DOHH2 (cell line): ENCODE data around the gene PBRM1.

Source experiments
- H3F3A ChIP-seq: fragments of 200-600 bp; sonication (generic), shearing (Covaris generic); 2 replicates; pipeline ENCODE4 v1.6.0; 2016; ENCODE audit warnings: antibody characterized with exemption, mild to moderate bottlenecking; ENCODE audit not compliant: control insufficient read depth, insufficient read depth
- H3K27ac ChIP-seq: fragments of 200-600 bp; sonication (generic); 2 replicates; pipeline ENCODE4 v1.5.1; 2014; ENCODE audit warnings: low read depth, mild to moderate bottlenecking, low read length, moderate library complexity
- H3K27me3 ChIP-seq: fragments of 200-600 bp; sonication (generic); 2 replicates; pipeline ENCODE4 v1.6.1; 2014; ENCODE audit warnings: mild to moderate bottlenecking, low read length, mixed read lengths; ENCODE audit not compliant: control insufficient read depth
- H3K36me3 ChIP-seq: fragments of 200-600 bp; sonication (generic); 2 replicates; pipeline ENCODE4 v1.6.1; 2014; ENCODE audit warnings: mild to moderate bottlenecking, low read length, moderate library complexity, mixed read lengths; ENCODE audit not compliant: control insufficient read depth
- H3K4me1 ChIP-seq: fragments of 200-600 bp; sonication (generic); 2 replicates; pipeline ENCODE4 v1.6.1; 2014; ENCODE audit warnings: mild to moderate bottlenecking, low read length, mixed read lengths; ENCODE audit not compliant: control insufficient read depth
- H3K4me2 ChIP-seq: fragments of 200-600 bp; sonication (generic); 2 replicates; pipeline ENCODE4 v1.6.0; 2014; ENCODE audit warnings: mild to moderate bottlenecking, low read length, moderate library complexity
- H3K4me3 ChIP-seq: fragments of 200-600 bp; sonication (generic); 2 replicates; pipeline ENCODE4 v1.5.1; 2014; ENCODE audit warnings: mild to moderate bottlenecking, low read length, mixed read lengths
- H3K79me2 ChIP-seq: fragments of 200-600 bp; sonication (generic); 2 replicates; pipeline ENCODE4 v1.6.1; 2014; ENCODE audit warnings: mild to moderate bottlenecking, low read length, mixed read lengths; ENCODE audit not compliant: control insufficient read depth
- H3K9me2 ChIP-seq: fragments of 200-600 bp; sonication (generic); replicated peaks from 2 replicates; pipeline ENCODE4 v1.6.1; 2014; ENCODE audit warnings: mild to moderate bottlenecking, low read length, mixed read lengths; ENCODE audit not compliant: control insufficient read depth
- H3K9me3 ChIP-seq: fragments of 200-600 bp; sonication (generic); 2 replicates; pipeline ENCODE4 v1.6.1; 2014; ENCODE audit warnings: antibody characterized with exemption, low read length, mixed read lengths; ENCODE audit not compliant: control insufficient read depth, insufficient read depth
- H4K20me1 ChIP-seq: fragments of 200-600 bp; sonication (generic); 2 replicates; pipeline ENCODE4 v1.6.0; 2014; ENCODE audit warnings: low read depth, mild to moderate bottlenecking, antibody characterized with exemption, low read length, moderate library complexity; ENCODE audit not compliant: control insufficient read depth, insufficient read depth
- CTCF ChIP-seq: fragments of 200-600 bp; sonication (generic); IDR thresholded peaks from one replicate; pipeline ENCODE4 v1.5.1; 2014; ENCODE audit warnings: antibody characterized with exemption, mild to moderate bottlenecking, low read depth, low read length; ENCODE audit not compliant: poor library complexity, severe bottlenecking
- EZH2phosphoT487 ChIP-seq: fragments of 200-600 bp; sonication (generic); IDR thresholded peaks from 2 replicates; pipeline ENCODE4 v1.6.1; 2017; ENCODE audit warnings: borderline replicate concordance, mild to moderate bottlenecking, antibody characterized with exemption, low read length, moderate library complexity, mixed read lengths

PBRM1 gene

DNA sequence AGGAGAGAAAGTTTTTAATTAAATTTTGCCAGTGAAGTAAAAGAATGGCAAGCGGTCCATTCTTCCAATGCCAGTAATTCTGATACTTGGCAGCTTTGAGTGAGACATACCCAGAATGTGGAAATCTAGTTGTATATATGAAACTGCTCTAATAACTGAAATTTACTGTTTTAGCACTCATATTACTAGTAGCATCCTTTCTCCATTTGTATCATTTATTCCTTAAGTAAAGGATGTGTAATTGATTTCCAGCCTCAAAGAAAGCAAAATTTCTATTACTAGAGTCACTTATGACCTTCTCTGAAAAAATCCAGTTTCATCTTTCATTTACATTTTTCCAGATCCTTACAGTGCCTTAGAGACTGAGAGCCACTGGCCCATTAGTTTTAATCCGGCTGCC, 65.1 kb downstream of the PBRM1 start:
- Histone ChIP-seq H3K4me1 (no peaks in the 10 kb centered on the region), H3F3A (no peaks in the 10 kb centered on the region), H3K4me2 (no peak overlapping the region), H4K20me1 (no peaks in the 10 kb centered on the region), H3K27me3 (no peaks in the 10 kb centered on the region), H3K4me3 (no peak overlapping the region), H3K27ac (no peak overlapping the region), H3K79me2 (no peaks in the 10 kb centered on the region), H3K9me2 (no peaks in the 10 kb centered on the region), H3K36me3 (peaks cover 60% of the 10 kb centered on the region), H3K9me3 (no peaks in the 10 kb centered on the region)
- TF ChIP-seq EZH2phosphoT487 (no peak), CTCF (no peak)

GRCh38 chr3:52615166-52615565, 70.5 kb downstream of the PBRM1 start:
- no peaks in the 10 kb centered on the region for H3K79me2 ChIP-seq
- no peak overlapping the region for H3K4me2 ChIP-seq
- no peaks in the 10 kb centered on the region for H3K4me1 ChIP-seq
- TF ChIP-seq CTCF: no peak
- no peak for TF ChIP-seq EZH2phosphoT487
- H3K9me2 ChIP-seq: no peaks in the 10 kb centered on the region
- no peak overlapping the region for H3K4me3 ChIP-seq
- H4K20me1 ChIP-seq: no peaks in the 10 kb centered on the region
- no peak overlapping the region for H3K27ac ChIP-seq
- H3K9me3 ChIP-seq: no peaks in the 10 kb centered on the region
- no peaks in the 10 kb centered on the region for H3F3A ChIP-seq
- no peaks in the 10 kb centered on the region for H3K27me3 ChIP-seq
- H3K36me3 ChIP-seq: peaks cover 68% of the 10 kb centered on the region

DNA sequence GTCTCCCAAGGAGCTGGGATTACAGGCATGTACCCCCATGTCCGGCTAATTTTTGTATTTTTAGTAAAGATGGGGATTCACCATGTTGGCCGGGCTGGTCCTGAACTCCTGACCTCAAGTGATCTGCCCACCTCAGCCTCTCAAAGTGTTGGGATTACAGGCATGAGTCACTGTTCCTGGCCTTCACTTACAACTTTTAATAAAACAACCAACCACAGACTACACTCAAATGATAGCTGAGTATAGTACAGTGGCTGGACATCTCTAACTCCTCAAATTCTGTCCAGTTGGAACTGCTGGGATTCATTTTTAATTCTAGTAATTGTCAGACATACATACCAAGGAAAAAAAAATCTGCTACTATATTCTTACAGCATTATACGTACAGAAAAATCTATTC, 71.0 kb downstream of the PBRM1 start:
- Histone ChIP-seq H3K27ac (no peak overlapping the region), H3K9me3 (no peaks in the 10 kb centered on the region), H3K79me2 (no peaks in the 10 kb centered on the region), H3K4me3 (no peak overlapping the region), H3K4me2 (no peak overlapping the region), H3K4me1 (no peaks in the 10 kb centered on the region), H3K27me3 (no peaks in the 10 kb centered on the region), H3K9me2 (no peaks in the 10 kb centered on the region), H4K20me1 (no peaks in the 10 kb centered on the region), H3K36me3 (peaks cover 67% of the 10 kb centered on the region), H3F3A (no peaks in the 10 kb centered on the region)
- TF ChIP-seq EZH2phosphoT487 (no peak), CTCF (no peak)

- no peaks in the 10 kb centered on the region for H4K20me1 ChIP-seq
- peaks cover 13% of the 10 kb centered on the region for H3K79me2 ChIP-seq
- TF ChIP-seq CTCF (no peak), EZH2phosphoT487 (no peak)
- no peaks in the 10 kb centered on the region for H3F3A ChIP-seq
- H3K4me1 ChIP-seq: no peaks in the 10 kb centered on the region
- no peak overlapping the region for H3K4me3 ChIP-seq
- H3K9me2 ChIP-seq: no peaks in the 10 kb centered on the region
- no peak overlapping the region for H3K4me2 ChIP-seq
- peaks cover 75% of the 10 kb centered on the region for H3K36me3 ChIP-seq
- no peaks in the 10 kb centered on the region for H3K27me3 ChIP-seq
- no peaks in the 10 kb centered on the region for H3K9me3 ChIP-seq
- H3K27ac ChIP-seq: no peak overlapping the region
Observed at GRCh38 chr3:52609316-52609815, 76.3 kb downstream of the PBRM1 start.
